ENCODE measurements around the gene TSPO. TPM values are rescaled to one million over a fixed set of nuclear protein-coding genes. Genes with fewer than 3 reads are reported as not detected.

The TSPO gene
- total and polyA plus RNA-seq, 11 donors: 69.0 to 335 (median 125) TPM

- Histone ChIP-seq H3K4me1 (no peaks in the 10 kb centered on the region), H3K27me3 (peaks cover 0 to 6% (median 0%) of the 10 kb centered on the region in 9 donors), H3K4me3 (no peak overlapping the region), H3K27ac (no peak overlapping the region), H3K9me3 (no peaks in the 10 kb centered on the region), H3K36me3 (no peaks in the 10 kb centered on the region)
- intact Hi-C loops (cut with DNase I): no loop called here
- 84 to 92% (median 85%) methylated on average over 12 to 17 of the region's 17 CpGs for WGBS, 4 donors
- ATAC-seq (no peak), DNase-seq (peak in 1 of 5 donors; percentile 52)
- TF ChIP-seq, protein P1, sequence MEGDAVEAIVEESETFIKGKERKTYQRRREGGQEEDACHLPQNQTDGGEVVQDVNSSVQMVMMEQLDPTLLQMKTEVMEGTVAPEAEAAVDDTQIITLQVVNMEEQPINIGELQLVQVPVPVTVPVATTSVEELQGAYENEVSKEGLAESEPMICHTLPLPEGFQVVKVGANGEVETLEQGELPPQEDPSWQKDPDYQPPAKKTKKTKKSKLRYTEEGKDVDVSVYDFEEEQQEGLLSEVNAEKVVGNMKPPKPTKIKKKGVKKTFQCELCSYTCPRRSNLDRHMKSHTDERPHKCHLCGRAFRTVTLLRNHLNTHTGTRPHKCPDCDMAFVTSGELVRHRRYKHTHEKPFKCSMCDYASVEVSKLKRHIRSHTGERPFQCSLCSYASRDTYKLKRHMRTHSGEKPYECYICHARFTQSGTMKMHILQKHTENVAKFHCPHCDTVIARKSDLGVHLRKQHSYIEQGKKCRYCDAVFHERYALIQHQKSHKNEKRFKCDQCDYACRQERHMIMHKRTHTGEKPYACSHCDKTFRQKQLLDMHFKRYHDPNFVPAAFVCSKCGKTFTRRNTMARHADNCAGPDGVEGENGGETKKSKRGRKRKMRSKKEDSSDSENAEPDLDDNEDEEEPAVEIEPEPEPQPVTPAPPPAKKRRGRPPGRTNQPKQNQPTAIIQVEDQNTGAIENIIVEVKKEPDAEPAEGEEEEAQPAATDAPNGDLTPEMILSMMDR (IDR thresholded peaks at IDR 0.05): no peak
- no peak for TF ChIP-seq POLR2A (IDR thresholded peaks at IDR 0.05)
Measured at GRCh38 chr22:43200031-43200430, 48.7 kb downstream of the TSPO start.

DNA sequence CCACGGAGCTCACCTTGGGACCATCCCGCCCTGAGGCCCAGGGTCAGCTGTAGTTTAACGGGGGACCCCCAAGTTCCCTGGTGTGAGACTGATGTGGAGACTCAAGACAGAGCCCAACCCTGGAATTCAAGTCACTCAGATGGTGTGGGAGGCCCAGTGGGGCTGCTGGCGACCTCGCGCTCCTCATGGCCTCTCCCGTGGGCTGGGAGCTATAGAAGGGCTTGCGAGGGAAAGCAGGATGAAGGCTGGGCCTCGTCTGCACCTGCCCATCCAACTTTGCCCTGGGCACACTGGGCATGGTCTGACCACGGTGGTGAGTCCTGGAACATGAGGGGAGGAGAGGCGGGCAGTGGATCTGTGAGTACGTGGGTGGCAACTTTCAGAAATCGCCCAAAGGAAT, 49.2 kb downstream of the TSPO start:
- H3K27ac ChIP-seq: no peak overlapping the region
- no peaks in the 10 kb centered on the region for H3K36me3 ChIP-seq
- H3K27me3 ChIP-seq: peaks cover 0 to 6% (median 0%) of the 10 kb centered on the region in 9 donors
- ATAC-seq: no peak
- intact Hi-C loops (cut with DNase I): no loop called here
- peak in 1 of 5 donors; percentile 24 for DNase-seq
- TF ChIP-seq, protein P1 (IDR thresholded peaks at IDR 0.05): no peak
- no peak for TF ChIP-seq POLR2A (IDR thresholded peaks at IDR 0.05)
- H3K4me3 ChIP-seq: no peak overlapping the region
- no peaks in the 10 kb centered on the region for H3K4me1 ChIP-seq
- 84 to 91% (median 90%) methylated on average over 13 of the region's 13 CpGs for WGBS, 4 donors
- no peaks in the 10 kb centered on the region for H3K9me3 ChIP-seq

- H3K9me3 ChIP-seq: no peaks in the 10 kb centered on the region
- TF ChIP-seq, protein P1 (IDR thresholded peaks at IDR 0.05): no peak
- no peak for TF ChIP-seq POLR2A (IDR thresholded peaks at IDR 0.05)
- intact Hi-C loops (cut with DNase I): no loop called here
- WGBS, 4 donors: 89 to 97% (median 93%) methylated on average over 22 to 26 of the region's 26 CpGs
- H3K4me1 ChIP-seq: peaks cover 0 to 2% (median 0%) of the 10 kb centered on the region in 12 donors
- DNase-seq (peak in 1 of 5 donors; percentile 21), ATAC-seq (no peak)
- H3K4me3 ChIP-seq: no peak overlapping the region
- H3K27ac ChIP-seq: no peak overlapping the region
- peaks cover 0 to 3% (median 0%) of the 10 kb centered on the region in 9 donors for H3K27me3 ChIP-seq
- no peaks in the 10 kb centered on the region for H3K36me3 ChIP-seq
Measured at GRCh38 chr22:43201486-43202219, 50.3 kb downstream of the TSPO start.

- 90 to 96% (median 93%) methylated on average over 10 of the region's 10 CpGs for WGBS, 4 donors
- Histone ChIP-seq H3K4me1 (peaks cover 0 to 4% (median 0%) of the 10 kb centered on the region in 12 donors), H3K9me3 (no peaks in the 10 kb centered on the region), H3K27me3 (peaks cover 0 to 3% (median 0%) of the 10 kb centered on the region in 9 donors), H3K4me3 (no peak overlapping the region), H3K27ac (no peak overlapping the region), H3K36me3 (no peaks in the 10 kb centered on the region)
- no peak for ATAC-seq
- DNase-seq: peak in 1 of 5 donors; percentile 14
- intact Hi-C loops (cut with DNase I): no loop called here
- TF ChIP-seq, protein P1 (IDR thresholded peaks at IDR 0.05): no peak
- TF ChIP-seq POLR2A (IDR thresholded peaks at IDR 0.05): no peak
Measured at GRCh38 chr22:43202326-43202725, 51.0 kb downstream of the TSPO start.

Data from heart left ventricle (tissue), 16 donors.